Measurements from ENCODE around the gene SPINT1.
A peak's percentile ranks its signal among the peaks of the same experiment; 100 is the strongest.

Gene SPINT1

GRCh38 chr15:40893733-40894680 lies 50.2 kb downstream of the SPINT1 start, which contains the start of gene VPS18:
TSS of gene VPS18 (plus strand) at chr15:40894450. CDS start at chr15:40894769, 319 bp downstream.
- peak within 1 kb of the TSS; percentile 75 to 94 for H3K18ac ChIP-seq (ENCODE audit: low read depth in 1 of 2, low read length in 2 of 2)
- H2BK5ac ChIP-seq (ENCODE audit: low read depth, low read length, poor library complexity, severe bottlenecking): peak within 1 kb of the TSS; percentile 60
- H4K8ac ChIP-seq (ENCODE audit: low read length): peak within 1 kb of the TSS; percentile 96
- H3K14ac ChIP-seq (ENCODE audit: low read length in 2 of 2): peak within 1 kb of the TSS in 1 of 2 experiments; percentile 94
- peaks cover 15 to 30% of the 10 kb centered on the region in 2 experiments for H3K36me3 ChIP-seq (ENCODE audit: control insufficient read depth in 1 of 2, insufficient read depth in 2 of 2, low read depth in 1 of 2, low read length in 2 of 2)
- H3K27ac ChIP-seq (ENCODE audit: low read length, poor library complexity, severe bottlenecking): peak within 1 kb of the TSS; percentile 89
- H3K4me1 ChIP-seq (ENCODE audit: control insufficient read depth, insufficient read depth, low read depth, low read length): peaks cover 12% of the 10 kb centered on the region
- peak; percentile 96 for DNase-seq
- peak within 1 kb of the TSS; percentile 64 for H2BK15ac ChIP-seq (ENCODE audit: low read depth, poor library complexity, severe bottlenecking)
- H3K9me3 ChIP-seq (ENCODE audit: control insufficient read depth, low read length): no peaks in the 10 kb centered on the region
- peak within 1 kb of the TSS; percentile 85 for H4K91ac ChIP-seq (ENCODE audit: low read length)
- peak within 1 kb of the TSS; percentile 3 for H2AK5ac ChIP-seq (ENCODE audit: low read length, severe bottlenecking)
- H3K79me1 ChIP-seq (replicated peaks; ENCODE audit: low read length, poor library complexity, severe bottlenecking): peaks cover 9% of the 10 kb centered on the region
- peak within 1 kb of the TSS; percentile 47 to 91 for H3K4ac ChIP-seq (ENCODE audit: low read depth in 1 of 2, low read length in 2 of 2)
- H2BK120ac ChIP-seq (ENCODE audit: low read depth, low read length): peak within 1 kb of the TSS; percentile 39
- H3K27me3 ChIP-seq (ENCODE audit: control insufficient read depth in 1 of 2, insufficient read depth in 1 of 2, low read length in 2 of 2): peaks cover 0 to 6% of the 10 kb centered on the region in 2 experiments
- H3K4me2 ChIP-seq (ENCODE audit: low read length, poor library complexity, severe bottlenecking): peak within 1 kb of the TSS; percentile 89
- H3K9ac ChIP-seq (ENCODE audit: low read length): peak within 1 kb of the TSS; percentile 99
- no peak within 1 kb of the TSS for H3K23ac ChIP-seq (ENCODE audit: low read length in 2 of 2)
- peak within 1 kb of the TSS in 1 of 2 experiments; percentile 97 for H2BK12ac ChIP-seq (ENCODE audit: low read length in 2 of 2)
- WGBS: 7% methylated on average over 55 of the region's 55 CpGs
- H3K4me3 ChIP-seq (ENCODE audit: insufficient read depth in 1 of 2, low read depth in 1 of 2, low read length in 2 of 2): peak within 1 kb of the TSS; percentile 92
- peak within 1 kb of the TSS; percentile 81 for H2AFZ ChIP-seq (ENCODE audit: low read depth, low read length)

DNA sequence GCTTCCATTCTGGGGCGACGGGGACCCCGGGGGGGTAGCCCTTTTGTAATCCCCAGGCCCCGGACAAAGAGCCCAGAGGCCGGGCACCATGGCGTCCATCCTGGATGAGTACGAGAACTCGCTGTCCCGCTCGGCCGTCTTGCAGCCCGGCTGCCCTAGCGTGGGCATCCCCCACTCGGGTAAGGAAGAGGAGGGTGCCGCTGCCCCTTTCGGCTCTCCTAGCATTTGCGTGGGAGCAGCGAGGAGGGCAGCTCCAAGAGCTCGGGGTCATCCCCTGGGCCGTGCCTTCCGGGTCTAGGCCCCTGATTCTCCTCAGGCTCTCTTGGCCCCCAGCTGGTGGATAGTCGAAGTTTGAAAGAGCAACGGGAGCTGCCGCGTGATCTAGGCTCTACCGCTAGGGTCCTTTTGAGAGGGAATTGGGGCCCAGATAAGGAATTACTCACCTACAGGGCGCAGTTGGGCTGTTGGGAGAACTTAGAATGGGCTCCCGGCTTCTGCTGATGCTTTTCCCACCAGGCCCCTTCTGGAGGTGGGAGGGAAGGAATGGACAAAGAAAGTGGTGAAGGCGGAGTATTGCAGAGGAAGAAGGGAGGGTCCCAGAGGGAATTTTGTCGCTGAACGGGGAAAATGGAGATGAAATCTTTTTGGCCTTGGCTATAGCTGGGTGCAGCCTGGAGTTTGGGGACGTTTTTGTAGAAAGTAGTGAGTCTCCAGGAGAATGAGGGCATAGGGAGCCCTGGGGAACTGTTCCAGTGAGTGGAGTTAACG lies 51.0 kb downstream of the SPINT1 start:
- no peak overlapping the region for H2BK120ac ChIP-seq (ENCODE audit: low read depth, low read length)
- H3K9ac ChIP-seq (ENCODE audit: low read length): peak overlapping the region; percentile 99
- peak overlapping the region in 1 of 2 experiments; percentile 94 for H3K14ac ChIP-seq (ENCODE audit: low read length in 2 of 2)
- 2% methylated on average over 32 of the region's 33 CpGs for WGBS
- peak overlapping the region; percentile 72 for H2AFZ ChIP-seq (ENCODE audit: low read depth, low read length)
- peaks cover 23 to 39% of the 10 kb centered on the region in 2 experiments for H3K36me3 ChIP-seq (ENCODE audit: control insufficient read depth in 1 of 2, insufficient read depth in 2 of 2, low read depth in 1 of 2, low read length in 2 of 2)
- H3K23ac ChIP-seq (ENCODE audit: low read length in 2 of 2): no peak overlapping the region
- H3K18ac ChIP-seq (ENCODE audit: low read depth in 1 of 2, low read length in 2 of 2): peak overlapping the region; percentile 4 to 94
- peaks cover 12% of the 10 kb centered on the region for H3K4me1 ChIP-seq (ENCODE audit: control insufficient read depth, insufficient read depth, low read depth, low read length)
- peak overlapping the region; percentile 60 for H2BK5ac ChIP-seq (ENCODE audit: low read depth, low read length, poor library complexity, severe bottlenecking)
- H3K4me2 ChIP-seq (ENCODE audit: low read length, poor library complexity, severe bottlenecking): peak overlapping the region; percentile 64
- DNase-seq: peak; percentile 92
- peaks cover 16% of the 10 kb centered on the region for H3K79me1 ChIP-seq (replicated peaks; ENCODE audit: low read length, poor library complexity, severe bottlenecking)
- H3K4me3 ChIP-seq (ENCODE audit: insufficient read depth in 1 of 2, low read depth in 1 of 2, low read length in 2 of 2): peak overlapping the region; percentile 92
- H2BK12ac ChIP-seq (ENCODE audit: low read length in 2 of 2): peak overlapping the region in 1 of 2 experiments; percentile 15
- H3K27me3 ChIP-seq (ENCODE audit: control insufficient read depth in 1 of 2, insufficient read depth in 1 of 2, low read length in 2 of 2): peaks cover 0 to 6% of the 10 kb centered on the region in 2 experiments
- peak overlapping the region; percentile 31 for H2BK15ac ChIP-seq (ENCODE audit: low read depth, poor library complexity, severe bottlenecking)
- H3K27ac ChIP-seq (ENCODE audit: low read length, poor library complexity, severe bottlenecking): peak overlapping the region; percentile 89
- H4K91ac ChIP-seq (ENCODE audit: low read length): peak overlapping the region; percentile 85
- peak overlapping the region; percentile 36 to 91 for H3K4ac ChIP-seq (ENCODE audit: low read depth in 1 of 2, low read length in 2 of 2)
- H4K8ac ChIP-seq (ENCODE audit: low read length): peak overlapping the region; percentile 95
- no peaks in the 10 kb centered on the region for H3K9me3 ChIP-seq (ENCODE audit: control insufficient read depth, low read length)
- peak overlapping the region; percentile 3 for H2AK5ac ChIP-seq (ENCODE audit: low read length, severe bottlenecking)

- Histone ChIP-seq H2AFZ (ENCODE audit: low read depth, low read length) (no peak overlapping the region), H3K9ac (ENCODE audit: low read length) (no peak overlapping the region), H3K18ac (ENCODE audit: low read depth in 1 of 2, low read length in 2 of 2) (no peak overlapping the region), H4K91ac (ENCODE audit: low read length) (no peak overlapping the region), H3K14ac (ENCODE audit: low read length in 2 of 2) (no peak overlapping the region), H2AK5ac (ENCODE audit: low read length, severe bottlenecking) (no peak overlapping the region), H2BK120ac (ENCODE audit: low read depth, low read length) (no peak overlapping the region), H3K9me3 (ENCODE audit: control insufficient read depth, low read length) (no peaks in the 10 kb centered on the region), H2BK12ac (ENCODE audit: low read length in 2 of 2) (no peak overlapping the region), H2BK15ac (ENCODE audit: low read depth, poor library complexity, severe bottlenecking) (no peak overlapping the region), H3K79me1 (replicated peaks; ENCODE audit: low read length, poor library complexity, severe bottlenecking) (peaks cover 26% of the 10 kb centered on the region), H3K27ac (ENCODE audit: low read length, poor library complexity, severe bottlenecking) (no peak overlapping the region), H3K27me3 (ENCODE audit: control insufficient read depth in 1 of 2, insufficient read depth in 1 of 2, low read length in 2 of 2) (no peaks in the 10 kb centered on the region), H3K4me2 (ENCODE audit: low read length, poor library complexity, severe bottlenecking) (no peak overlapping the region), H3K4me3 (ENCODE audit: insufficient read depth in 1 of 2, low read depth in 1 of 2, low read length in 2 of 2) (no peak overlapping the region), H3K4ac (ENCODE audit: low read depth in 1 of 2, low read length in 2 of 2) (no peak overlapping the region), H3K23ac (ENCODE audit: low read length in 2 of 2) (no peak overlapping the region), H4K8ac (ENCODE audit: low read length) (no peak overlapping the region), H3K4me1 (ENCODE audit: control insufficient read depth, insufficient read depth, low read depth, low read length) (peaks cover 17% of the 10 kb centered on the region), H3K36me3 (ENCODE audit: control insufficient read depth in 1 of 2, insufficient read depth in 2 of 2, low read depth in 1 of 2, low read length in 2 of 2) (peaks cover 57 to 76% of the 10 kb centered on the region in 2 experiments), H2BK5ac (ENCODE audit: low read depth, low read length, poor library complexity, severe bottlenecking) (no peak overlapping the region)
- no peak for DNase-seq
- 95% methylated on average over 31 of the region's 33 CpGs for WGBS
These were observed 55.8 kb downstream of the SPINT1 start for GRCh38 chr15:40899536-40900207.

All from mesenchymal stem cell (in vitro differentiated cells and primary cell).